GM21360 (cell line): ENCODE results near the gene BORCS6.
"Not testable (repeated sequence)": the region's sequence is repeated elsewhere in the genome, so short reads cannot be mapped to it uniquely, and the experiment has no call there.

Source experiments
- ATAC-seq: cut with Tn5 transposase; IDR thresholded peaks from one replicate; pipeline ENCODE4 v1.9.1; 2021; ENCODE audit warnings: mild to moderate bottlenecking, moderate library complexity; ENCODE audit not compliant: unreplicated experiment

BORCS6 gene

GRCh38 chr17:8175795-8176196 is 14.2 kb downstream of the BORCS6 start:
- no peak for ATAC-seq

GRCh38 chr17:8173871-8174322 is 16.1 kb downstream of the BORCS6 start:
- ATAC-seq = no peak

- ATAC-seq = peak; percentile 73
Measured at GRCh38 chr17:8173056-8173870, 16.7 kb downstream of the BORCS6 start.

- not testable (repeated sequence) for ATAC-seq
Measured at GRCh38 chr17:8170186-8170585, 19.8 kb downstream of the BORCS6 start.

DNA sequence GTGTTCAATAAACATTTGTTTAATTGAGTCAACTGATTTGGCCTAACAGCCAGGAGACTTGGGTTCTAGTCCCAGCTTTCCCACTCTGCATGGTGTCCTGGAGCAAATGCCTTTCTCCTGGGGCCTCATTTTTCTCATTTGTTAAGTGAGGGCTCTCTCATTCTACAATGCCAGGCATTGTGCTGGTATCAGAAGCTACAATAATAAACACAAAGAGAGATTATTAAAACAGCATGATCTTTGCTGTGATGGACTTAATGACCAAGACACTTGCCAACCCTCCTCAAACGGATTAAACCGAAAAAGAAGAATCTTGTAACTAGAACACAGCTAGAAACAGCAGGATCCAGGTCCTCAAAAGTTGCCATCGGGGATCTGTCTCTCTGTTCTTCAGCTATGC is 22.5 kb downstream of the BORCS6 start:
- no peak for ATAC-seq

DNA sequence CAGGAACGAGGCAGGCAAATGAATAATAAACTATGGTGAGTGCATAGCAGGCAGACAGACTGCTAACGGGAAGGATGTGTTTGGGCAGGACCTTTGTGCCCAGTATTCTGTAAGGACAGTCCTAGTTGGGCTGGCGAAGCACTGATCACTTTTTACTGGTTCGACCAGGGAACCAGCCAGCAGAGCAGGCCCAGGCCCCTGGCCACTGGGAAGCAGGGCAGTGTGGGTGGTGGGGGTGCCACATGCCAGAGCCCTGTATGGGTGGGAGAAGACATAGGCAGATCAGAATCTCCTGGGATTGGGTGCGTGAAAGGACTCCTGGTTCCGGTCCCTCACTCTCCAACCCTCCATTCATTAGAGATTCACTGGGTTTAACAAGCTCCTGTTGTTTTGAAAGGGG is 23.2 kb downstream of the BORCS6 start:
- no peak for ATAC-seq

- ATAC-seq = no peak
Measured at GRCh38 chr17:8164815-8165131, 25.2 kb downstream of the BORCS6 start.

DNA sequence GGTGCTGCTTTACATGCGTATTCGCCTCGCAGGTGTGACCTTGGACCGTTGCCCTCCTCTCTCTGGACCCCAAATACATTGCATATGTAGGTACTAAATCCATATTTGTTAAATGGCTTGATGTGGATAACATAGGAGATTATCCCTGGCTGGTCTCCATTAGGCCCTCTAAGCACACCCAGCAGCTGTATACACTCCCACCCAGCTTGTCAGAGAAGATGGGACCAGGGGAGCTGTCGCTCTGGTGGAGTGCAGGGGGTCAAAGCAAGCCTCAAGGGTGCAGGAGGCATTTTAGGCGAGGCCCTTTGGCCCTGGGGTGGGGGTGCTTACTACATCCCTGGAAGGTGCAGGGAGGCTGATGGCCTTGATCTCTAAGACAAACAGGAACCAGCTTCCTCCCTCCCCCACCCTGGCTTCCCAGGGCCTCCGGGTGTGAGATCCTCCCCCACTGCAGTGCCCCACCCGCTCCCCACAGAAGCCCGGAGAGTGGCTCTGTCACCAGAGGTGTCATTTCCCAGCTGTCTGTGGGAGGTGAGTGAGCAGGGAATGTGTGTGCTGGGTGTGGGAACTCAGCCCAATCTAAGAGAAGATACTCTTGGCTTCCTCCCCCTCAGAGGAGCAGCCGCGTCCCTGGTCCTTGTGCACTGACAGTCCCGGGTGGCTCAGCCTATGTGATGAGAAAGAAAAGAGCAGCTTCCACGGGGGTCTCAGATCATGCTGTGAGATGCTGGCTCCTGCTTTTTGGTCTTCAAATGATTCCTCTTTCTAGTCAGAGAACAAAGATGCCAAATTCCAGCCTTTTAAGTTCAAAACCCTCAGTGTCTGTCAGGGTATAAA is 25.8 kb downstream of the BORCS6 start:
- ATAC-seq = no peak

DNA sequence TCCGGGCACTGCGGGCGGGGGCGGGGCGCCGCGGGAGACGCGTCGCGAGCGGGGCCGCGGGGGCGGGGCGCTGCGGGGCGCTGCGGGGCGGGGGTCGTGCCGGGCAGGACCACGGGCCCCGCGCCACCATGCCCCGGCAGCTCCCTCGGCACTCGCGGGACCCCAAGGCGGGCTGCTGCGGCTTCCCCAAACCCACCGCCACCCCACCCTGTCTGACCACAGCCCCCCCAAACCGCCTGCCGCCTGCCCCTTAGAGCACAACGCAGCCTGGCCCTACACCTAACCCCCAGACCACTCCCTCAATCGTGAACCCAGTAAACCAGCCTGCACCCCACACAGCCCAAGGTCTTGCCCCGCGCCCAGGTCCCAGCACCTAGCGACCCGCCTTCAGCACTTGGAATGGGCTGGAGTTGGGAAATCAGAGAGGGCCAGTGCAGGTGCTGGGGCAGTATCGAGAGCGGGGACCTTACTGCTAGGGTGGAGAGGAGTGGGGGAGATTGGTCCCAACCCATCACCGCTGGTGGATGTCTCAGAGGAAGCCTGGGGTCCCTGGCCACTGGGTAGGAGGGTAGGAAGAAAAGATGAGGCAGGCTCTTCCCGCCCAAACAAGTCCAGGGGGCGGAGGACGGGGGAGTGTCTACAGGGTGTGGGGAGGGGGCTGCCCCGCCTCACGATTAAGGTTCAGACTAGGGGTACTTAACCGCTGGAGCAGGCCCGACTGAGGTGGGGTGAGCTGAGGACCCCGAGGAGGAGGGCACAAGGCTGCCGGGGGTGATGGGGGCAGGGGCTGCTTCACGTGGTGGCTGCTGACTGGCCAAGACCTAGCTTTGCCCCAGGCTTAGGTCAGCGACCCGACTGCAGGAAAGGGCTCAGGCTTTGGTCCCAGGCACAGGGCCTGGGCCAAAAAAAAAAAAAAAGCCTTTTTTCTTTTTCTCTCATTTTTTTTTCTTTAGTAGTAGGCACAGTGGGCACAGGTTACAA is 26.7 kb downstream of the BORCS6 start:
- ATAC-seq = no peak

GRCh38 chr17:8162233-8162996 is 27.6 kb downstream of the BORCS6 start, which contains the start of gene VAMP2:
Gene VAMP2 (minus strand): TSS chr17:8162948. CDS start chr17:8162879, 69 bp downstream.
- ATAC-seq = no peak

DNA sequence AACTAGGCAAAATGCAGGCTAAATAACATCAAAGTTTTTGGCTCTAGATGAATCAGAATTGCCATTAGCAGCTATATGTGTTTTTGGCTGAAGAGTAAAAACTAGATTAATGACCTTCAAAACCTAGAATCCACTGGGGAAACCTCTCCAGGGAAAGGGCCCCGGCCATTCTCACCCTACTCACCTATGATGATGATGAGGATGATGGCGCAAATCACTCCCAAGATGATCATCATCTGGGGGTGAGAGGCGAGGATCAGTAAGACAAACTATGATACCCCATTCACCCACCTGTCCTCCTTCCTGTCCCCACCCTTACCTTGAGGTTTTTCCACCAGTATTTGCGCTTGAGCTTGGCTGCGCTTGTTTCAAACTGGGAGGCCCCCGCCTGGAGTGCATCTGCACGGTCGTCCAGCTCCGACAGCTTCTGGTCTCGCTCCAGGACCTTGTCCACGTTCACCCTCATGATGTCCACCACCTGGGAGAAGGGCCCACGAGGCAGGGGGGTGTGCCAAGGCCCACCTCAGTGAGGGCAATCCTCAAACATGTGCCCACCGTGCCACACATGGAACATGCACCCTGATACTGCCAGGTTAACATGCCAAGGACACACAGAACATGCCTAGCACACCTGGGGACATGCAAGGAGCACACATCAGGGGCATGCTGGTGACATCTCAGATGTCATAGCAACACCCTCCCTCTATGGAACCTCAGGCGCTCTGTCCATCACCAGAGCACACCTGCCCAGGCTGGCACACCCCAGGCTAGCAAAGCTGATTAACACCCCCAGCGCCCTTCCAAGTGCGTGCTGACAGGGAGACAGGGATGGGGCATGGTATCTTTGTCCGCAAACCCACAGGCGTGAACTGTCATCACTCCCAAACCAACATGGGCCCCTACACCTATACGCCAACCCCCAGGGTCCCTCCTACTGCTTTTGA is 28.4 kb downstream of the BORCS6 start:
- no peak for ATAC-seq

DNA sequence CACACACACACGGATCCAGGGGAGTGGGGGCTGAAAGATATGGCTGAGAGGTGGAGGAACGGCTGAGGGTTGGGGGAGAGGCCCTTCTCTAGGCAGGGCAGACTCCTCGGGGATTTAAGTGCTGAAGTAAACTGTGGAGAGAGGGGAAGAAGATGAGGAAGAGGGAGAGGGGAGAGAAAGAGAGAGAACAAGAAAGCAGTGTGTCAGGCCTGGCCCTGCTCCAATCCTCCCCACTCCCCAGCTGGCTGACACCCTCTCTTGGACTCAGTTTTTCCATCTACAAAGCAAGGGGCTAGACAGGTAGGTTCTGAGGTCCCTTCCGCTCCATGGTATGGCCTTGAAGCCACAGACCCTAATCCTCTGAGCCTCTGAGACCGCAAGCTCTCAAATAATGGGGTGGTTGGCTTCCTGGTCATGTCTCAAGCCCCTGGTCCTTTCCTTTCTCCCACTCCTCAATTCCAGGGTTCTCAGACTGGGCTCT is 29.2 kb downstream of the BORCS6 start:
- ATAC-seq = no peak

DNA sequence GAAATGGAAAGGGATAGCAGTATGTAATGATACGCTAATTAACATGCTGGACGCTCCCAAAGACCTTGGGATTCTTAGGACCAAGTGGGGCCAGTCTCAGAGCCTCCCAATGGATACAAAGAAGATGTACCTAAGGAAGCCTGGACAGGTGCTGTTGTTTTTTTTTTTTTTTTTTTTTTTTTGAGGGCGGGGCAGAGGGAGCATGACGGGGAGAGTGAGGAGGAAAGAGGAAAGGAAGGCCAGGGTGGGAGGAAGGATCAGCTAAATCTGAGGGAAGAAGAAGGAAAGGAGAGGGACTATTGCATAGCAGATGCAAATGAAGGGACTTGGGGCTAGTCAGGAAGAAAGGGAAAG is 29.8 kb downstream of the BORCS6 start:
- no peak for ATAC-seq

- no peak for ATAC-seq
Measured at GRCh38 chr17:8159459-8160223, 30.3 kb downstream of the BORCS6 start.

- ATAC-seq = no peak
Measured at GRCh38 chr17:8159032-8159400, 31.0 kb downstream of the BORCS6 start.

DNA sequence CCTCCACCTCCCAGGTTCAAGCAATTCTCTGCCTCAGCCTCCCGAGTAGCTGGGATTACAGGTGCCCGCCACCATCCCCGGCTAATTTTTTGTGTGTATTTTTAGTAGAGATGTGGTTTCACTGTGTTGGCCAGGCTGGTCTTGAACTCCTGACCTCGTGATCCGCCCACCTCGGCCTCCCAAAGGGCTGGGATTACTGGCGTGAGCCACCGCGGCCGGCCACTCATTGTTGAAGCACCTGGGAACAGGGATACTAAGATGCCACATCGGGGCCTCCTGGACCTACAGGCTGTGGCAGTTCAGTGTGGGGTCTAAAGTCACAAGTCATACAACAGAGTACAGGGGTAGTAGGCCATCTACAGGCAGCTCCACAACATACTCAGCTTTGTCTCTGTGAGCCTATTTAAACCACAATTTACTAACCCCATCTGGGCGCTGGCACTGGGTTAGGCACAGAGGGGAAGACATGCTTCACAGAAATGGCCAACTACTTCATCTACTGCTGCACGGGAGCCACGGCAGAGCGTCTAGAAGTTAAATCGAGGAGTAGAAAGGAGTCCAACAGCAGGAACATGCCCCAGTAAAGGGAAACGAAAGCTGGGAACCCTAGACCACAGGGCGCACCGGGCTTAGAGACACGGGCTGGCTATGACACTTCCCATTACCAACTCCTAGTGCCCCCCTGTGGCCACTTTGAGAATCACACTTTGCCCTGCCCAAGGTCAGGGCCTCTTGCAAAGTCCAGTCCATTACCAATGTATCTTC is 31.5 kb downstream of the BORCS6 start:
- no peak for ATAC-seq

DNA sequence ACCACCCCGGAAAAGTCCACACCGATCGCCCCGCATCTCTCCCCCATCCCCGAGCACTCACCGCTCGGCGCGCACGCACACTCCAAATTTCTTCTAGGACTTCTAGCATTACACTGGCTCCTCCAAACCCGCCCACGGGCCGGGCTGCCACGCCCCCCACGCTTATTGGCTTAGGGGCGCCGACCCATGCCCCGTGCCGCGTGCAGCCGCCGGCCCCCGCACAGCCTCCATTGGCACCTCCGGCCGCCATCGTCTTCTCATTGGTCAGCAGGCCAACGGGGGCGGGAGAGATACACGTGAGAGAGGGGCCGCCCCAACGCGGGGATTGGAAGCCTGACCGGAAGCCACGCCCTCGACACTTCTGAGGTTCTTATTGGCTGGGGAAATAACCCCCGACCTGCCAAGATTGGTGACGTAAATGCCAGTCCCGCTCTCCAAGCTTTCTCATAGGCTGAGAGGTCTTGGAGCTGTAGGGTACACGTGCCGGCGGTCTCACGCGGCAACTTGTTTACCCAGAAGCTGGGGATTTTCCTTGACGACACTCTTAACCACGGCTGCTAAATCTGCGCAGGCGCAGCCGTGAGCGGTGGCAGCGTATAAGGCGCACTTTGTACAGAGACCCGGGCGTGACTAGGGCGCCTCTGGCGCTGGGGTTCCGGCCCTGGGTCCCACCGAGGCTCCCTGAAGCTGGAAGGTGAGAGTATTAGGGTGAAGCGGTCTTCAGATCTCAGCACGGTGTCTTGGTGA is 33.6 kb downstream of the BORCS6 start:
- peak; percentile 60 for ATAC-seq
